GM12801 (cell line): ENCODE measurements around the gene GRK5.

Experiments used
- TF ChIP-seq, protein P1 (sequence below): IDR thresholded peaks from one replicate; pipeline ENCODE4 v1.5.1; 2011; ENCODE audit warnings: control low read depth; ENCODE audit not compliant: insufficient read length; ENCODE audit errors: extremely low read depth

The GRK5 gene

DNA sequence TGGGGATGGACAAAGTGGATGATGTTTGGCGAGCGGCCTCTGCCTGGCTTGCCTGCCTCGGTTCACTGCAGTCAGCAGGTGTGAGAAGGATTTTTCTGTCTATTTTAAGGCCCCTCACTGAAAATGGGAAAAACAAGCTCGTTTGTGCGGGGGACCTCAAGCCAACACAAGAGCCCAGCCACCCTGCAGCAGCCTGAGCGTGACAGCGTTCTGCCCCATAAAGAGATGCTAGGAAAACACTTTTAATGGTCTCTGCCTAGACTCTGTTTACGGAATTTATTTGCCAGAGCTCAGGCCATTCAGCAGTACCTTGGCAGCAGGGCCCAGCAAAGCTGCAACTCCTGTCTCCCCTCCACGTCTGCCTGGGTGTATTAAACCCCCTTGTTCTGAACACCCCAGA, 131.7 kb downstream of the GRK5 start:
- TF ChIP-seq, protein P1, sequence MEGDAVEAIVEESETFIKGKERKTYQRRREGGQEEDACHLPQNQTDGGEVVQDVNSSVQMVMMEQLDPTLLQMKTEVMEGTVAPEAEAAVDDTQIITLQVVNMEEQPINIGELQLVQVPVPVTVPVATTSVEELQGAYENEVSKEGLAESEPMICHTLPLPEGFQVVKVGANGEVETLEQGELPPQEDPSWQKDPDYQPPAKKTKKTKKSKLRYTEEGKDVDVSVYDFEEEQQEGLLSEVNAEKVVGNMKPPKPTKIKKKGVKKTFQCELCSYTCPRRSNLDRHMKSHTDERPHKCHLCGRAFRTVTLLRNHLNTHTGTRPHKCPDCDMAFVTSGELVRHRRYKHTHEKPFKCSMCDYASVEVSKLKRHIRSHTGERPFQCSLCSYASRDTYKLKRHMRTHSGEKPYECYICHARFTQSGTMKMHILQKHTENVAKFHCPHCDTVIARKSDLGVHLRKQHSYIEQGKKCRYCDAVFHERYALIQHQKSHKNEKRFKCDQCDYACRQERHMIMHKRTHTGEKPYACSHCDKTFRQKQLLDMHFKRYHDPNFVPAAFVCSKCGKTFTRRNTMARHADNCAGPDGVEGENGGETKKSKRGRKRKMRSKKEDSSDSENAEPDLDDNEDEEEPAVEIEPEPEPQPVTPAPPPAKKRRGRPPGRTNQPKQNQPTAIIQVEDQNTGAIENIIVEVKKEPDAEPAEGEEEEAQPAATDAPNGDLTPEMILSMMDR = no peak

DNA sequence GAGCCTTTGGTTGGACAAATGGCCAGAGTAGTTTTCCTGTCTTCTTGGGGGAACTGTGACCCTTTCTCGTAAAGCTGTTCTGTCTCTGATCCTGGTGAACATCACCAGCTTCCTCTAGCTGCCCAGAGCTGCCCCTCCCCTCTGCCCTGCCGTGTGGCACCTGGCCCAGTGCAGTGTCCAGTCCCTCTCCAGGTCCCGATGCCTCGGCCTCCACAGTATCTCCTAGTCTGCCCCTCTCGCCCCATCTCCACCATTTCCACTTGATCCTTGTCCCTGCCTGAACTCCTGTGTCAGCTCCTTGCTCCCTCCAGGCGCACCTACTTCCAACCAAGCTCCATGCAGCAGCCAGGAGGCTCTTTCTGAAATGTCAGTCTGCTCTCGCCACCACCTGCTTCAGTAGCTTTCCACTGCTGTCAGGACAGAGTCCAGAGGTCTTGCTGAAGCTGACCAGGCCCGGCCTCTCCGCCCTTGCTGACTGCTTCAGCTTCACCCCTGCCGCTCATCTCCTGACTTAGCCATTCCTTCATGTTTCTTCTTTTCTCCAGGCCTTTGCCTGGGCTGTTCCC, 133.6 kb downstream of the GRK5 start:
- TF ChIP-seq, protein P1 = no peak

DNA sequence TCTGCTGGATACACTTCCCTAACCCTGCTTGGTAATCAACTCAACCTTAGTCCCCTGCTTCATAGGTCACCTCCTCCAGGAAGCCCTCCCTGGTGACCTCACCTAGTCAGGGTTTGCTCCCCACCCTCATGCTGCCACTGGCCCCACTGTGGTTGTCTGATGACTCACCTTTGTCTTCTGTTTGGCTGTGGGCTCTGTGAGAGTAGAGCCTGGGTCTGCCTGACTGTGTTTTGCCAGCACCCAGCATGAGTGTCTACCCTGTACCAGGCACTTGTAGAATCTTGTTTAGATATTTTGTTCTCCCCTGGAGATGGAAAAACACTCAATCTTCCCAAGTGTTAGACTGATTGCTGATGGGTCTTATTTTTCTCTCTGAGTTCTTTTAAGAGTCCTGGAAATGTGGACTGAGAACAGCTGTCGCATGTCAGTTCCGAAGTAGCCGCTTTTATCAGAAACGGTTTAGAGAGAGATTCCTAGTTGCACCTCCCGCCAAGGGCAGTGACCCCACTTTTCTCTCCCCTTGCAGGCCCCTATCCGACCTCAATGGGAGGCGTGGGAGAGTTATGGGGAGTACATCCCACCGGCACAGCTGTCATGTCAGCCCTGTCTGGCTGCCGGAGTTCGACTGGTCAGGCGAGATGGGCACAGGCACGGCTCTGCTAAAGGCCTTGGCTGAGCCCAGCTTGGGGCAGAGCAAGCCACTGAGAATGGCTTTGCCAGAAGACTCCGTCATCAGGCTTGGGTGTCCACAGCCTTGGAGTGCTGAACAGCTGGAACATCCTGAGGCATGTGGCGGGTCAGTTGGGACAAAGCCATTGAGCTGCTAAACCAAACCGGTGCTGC, 134.3 kb downstream of the GRK5 start:
- TF ChIP-seq, protein P1 = no peak

DNA sequence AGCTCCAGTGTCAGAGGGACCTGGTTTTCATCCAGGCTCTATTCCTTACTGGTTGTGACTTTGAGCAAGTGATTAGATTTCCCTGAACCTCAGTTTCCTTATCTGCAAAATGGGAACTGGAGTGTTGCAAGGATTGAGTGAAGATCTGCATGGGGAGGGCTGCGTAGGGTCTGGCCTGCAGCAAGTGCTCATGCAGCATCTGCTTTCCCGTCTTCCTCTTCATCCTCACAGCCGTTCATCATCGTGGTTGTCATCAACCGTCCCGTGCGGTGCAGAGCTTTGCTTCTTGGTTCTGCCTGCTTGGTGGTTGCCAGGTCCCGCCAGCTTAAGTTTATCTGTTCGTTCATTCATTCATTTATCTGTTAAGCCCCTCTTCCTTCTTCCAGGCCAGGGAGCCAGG, 135.0 kb downstream of the GRK5 start:
- TF ChIP-seq, protein P1 = no peak

DNA sequence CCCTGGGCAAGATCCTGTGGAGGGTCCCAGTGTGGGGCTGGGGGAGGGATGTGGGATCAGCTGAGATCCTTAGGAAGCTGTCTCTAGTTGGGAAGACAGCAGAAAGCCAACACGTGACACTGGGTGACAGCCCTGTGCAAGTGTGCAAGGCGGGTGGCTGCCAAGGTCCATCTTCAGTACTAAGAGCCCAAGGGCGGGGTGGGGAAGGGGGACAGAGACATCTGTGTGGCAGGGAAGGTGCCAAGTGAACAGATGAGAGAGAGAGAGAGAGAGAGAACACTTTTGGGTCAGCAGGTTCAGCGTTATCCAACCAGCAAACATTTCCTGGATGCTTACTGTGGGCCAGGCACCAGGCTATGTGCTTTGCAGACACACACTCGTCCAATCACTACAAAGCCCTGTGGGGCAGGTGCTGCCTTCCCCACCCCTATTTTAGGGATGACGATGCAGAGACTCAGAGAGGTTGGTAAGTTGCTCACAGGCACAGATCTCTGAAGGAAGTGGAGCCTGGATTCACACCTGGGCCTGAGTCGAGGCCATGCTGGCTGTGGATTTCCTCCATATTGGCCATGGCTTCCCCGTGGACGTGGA, 135.7 kb downstream of the GRK5 start:
- TF ChIP-seq, protein P1 = no peak

DNA sequence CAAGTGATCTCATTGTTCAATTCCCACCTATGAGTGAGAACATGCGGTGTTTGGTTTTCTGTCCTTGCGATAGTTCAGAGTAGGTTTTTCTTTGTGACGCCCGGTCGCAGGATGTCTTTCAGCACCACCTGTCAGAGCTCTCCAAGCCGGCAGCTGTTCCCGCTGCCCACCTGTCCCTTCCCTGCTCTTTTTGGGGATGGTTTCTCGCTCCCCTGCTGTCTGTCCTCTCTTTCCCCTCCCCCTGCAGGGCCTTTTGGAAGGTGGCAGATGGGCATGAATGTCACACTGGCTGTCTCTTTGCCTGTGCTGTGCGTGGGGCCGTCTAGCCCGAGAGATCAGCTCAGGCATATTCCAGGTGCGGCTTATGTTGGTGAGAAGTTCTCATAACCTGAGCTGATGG, 137.0 kb downstream of the GRK5 start:
- TF ChIP-seq, protein P1 = no peak

DNA sequence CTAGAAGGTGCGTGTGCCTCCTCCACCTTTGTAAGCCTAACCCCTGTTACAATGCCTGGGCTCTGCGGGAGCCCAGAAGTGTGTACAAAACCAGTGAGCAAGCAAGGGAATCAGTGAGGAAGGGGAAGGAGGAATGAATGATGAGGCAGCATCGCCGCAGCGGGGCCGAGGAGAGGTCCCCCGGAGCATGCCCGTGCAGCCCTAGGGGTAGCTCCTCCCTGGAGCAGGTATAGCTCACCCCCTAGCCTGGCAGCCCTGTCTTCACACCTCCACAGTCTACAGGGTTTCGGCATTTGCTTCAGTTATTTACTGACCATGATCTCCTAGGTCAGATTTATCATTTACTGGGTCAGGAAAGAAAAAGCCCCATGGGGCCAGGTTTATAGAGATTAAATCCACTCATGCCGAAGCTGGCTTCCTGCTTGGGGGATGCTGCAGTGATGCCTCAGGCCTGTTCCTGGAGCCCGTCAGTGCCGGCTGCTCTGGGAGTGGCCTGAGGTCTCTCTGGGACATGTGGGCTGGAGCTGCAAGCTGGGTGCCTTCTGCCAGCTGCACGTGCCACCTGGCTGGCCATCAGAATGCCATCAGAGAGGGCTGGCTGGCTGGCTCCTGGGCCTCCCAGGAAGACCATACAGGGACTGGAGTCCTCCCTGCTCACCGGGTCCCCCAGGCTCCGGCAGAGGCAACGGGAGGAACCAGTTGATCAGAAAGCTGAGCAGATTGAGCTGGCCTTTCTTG, 138.9 kb downstream of the GRK5 start:
- TF ChIP-seq, protein P1 = no peak
